GM18861 (cell line): ENCODE measurements around the gene ERC2.

Experiments
- ATAC-seq: cut with Tn5 transposase; IDR thresholded peaks from one replicate; pipeline ENCODE4 v1.9.1; 2021; ENCODE audit not compliant: unreplicated experiment

The ERC2 gene

GRCh38 chr3:55805169-55805568 is 663.1 kb downstream of the ERC2 start:
- no peak for ATAC-seq

GRCh38 chr3:55804170-55805095 is 663.8 kb downstream of the ERC2 start:
- ATAC-seq, result no peak

GRCh38 chr3:55802816-55803215 is 665.5 kb downstream of the ERC2 start:
- ATAC-seq, result no peak

GRCh38 chr3:55801676-55802075 is 666.6 kb downstream of the ERC2 start:
- ATAC-seq, result no peak

- no peak for ATAC-seq
Measured at GRCh38 chr3:55801068-55801467, 667.2 kb downstream of the ERC2 start.

GRCh38 chr3:55797775-55798174 is 670.5 kb downstream of the ERC2 start:
- ATAC-seq, result no peak

- no peak for ATAC-seq
Measured at GRCh38 chr3:55797084-55797483, 671.2 kb downstream of the ERC2 start.

GRCh38 chr3:55796533-55796932 is 671.7 kb downstream of the ERC2 start:
- ATAC-seq, result no peak

GRCh38 chr3:55795746-55796145 is 672.5 kb downstream of the ERC2 start:
- ATAC-seq, result no peak

- no peak for ATAC-seq
Measured at GRCh38 chr3:55795296-55795695, 673.0 kb downstream of the ERC2 start.

- ATAC-seq, result no peak
Measured at GRCh38 chr3:55792742-55793141, 675.5 kb downstream of the ERC2 start.

GRCh38 chr3:55792009-55792408 is 676.3 kb downstream of the ERC2 start:
- ATAC-seq, result no peak

- ATAC-seq, result no peak
Measured at GRCh38 chr3:55790596-55791350, 677.5 kb downstream of the ERC2 start.

GRCh38 chr3:55789516-55789915 is 678.8 kb downstream of the ERC2 start:
- ATAC-seq, result no peak

GRCh38 chr3:55782807-55783206 is 685.5 kb downstream of the ERC2 start:
- no peak for ATAC-seq

GRCh38 chr3:55782351-55782750 is 685.9 kb downstream of the ERC2 start:
- no peak for ATAC-seq

GRCh38 chr3:55780913-55781312 is 687.4 kb downstream of the ERC2 start:
- ATAC-seq, result no peak

- no peak for ATAC-seq
Measured at GRCh38 chr3:55779543-55779942, 688.7 kb downstream of the ERC2 start.

GRCh38 chr3:55775366-55776154 is 692.7 kb downstream of the ERC2 start:
- no peak for ATAC-seq

GRCh38 chr3:55774856-55775255 is 693.4 kb downstream of the ERC2 start:
- ATAC-seq, result no peak

GRCh38 chr3:55771503-55771902 is 696.8 kb downstream of the ERC2 start:
- ATAC-seq, result no peak
